WTC11 (cell line): Measurements from ENCODE around the gene CHFR. TPM values are rescaled to one million over a fixed set of nuclear protein-coding genes. Genes with fewer than 3 reads are reported as not detected.

Experiments
- ATAC-seq: fragments of 200-7000 bp; cut with Tn5 transposase; 2 replicates; pipeline ENCODE4 v1.10.0; 2021; ENCODE audit warnings: mild to moderate bottlenecking, moderate library complexity
- CTCF ChIA-PET: fragments of 300-600 bp; sonication (Branson Sonifier 250); formaldehyde crosslinking; loops from one replicate; lab custom pipeline; 2021; ENCODE audit warnings: antibody characterized with exemption; lab: Charles Lee
- POLR2A ChIA-PET: fragments of 350-600 bp; sonication (Branson Sonifier 250); formaldehyde crosslinking; loops from one replicate; lab custom pipeline; 2021; ENCODE audit warnings: antibody characterized with exemption; lab: Charles Lee
- DNase-seq: peaks from one replicate; pipeline ENCODE4 v3.0.0; 2021; ENCODE audit warnings: low spot score
- H3K27ac Mint-ChIP-seq: 2 replicates; pipeline ENCODE4 v1.8.0; 2021; ENCODE audit warnings: mixed read lengths
- H3K27me3 Mint-ChIP-seq: 2 replicates; pipeline ENCODE4 v1.8.0; 2021; ENCODE audit warnings: low read depth, mild to moderate bottlenecking, moderate library complexity, mixed read lengths
- H3K36me3 Mint-ChIP-seq: 2 replicates; pipeline ENCODE4 v1.8.0; 2021; ENCODE audit warnings: mixed read lengths
- H3K4me1 Mint-ChIP-seq: 2 replicates; pipeline ENCODE4 v1.8.0; 2022; ENCODE audit warnings: mixed read lengths
- H3K4me3 Mint-ChIP-seq: 2 replicates; pipeline ENCODE4 v1.8.0; 2021; ENCODE audit warnings: mild to moderate bottlenecking, moderate library complexity, mixed read lengths
- H3K9me3 Mint-ChIP-seq: 2 replicates; pipeline ENCODE4 v1.8.0; 2021; ENCODE audit warnings: mixed read lengths
- ATF1 ChIP-seq: sonication (generic); formaldehyde crosslinking; IDR thresholded peaks from 2 replicates; pipeline ENCODE4 v1.8.1; 2023; ENCODE audit warnings: mild to moderate bottlenecking, moderate library complexity, missing genetic modification reagents
- ATF2 ChIP-seq: sonication (generic); formaldehyde crosslinking; IDR thresholded peaks from 2 replicates; pipeline ENCODE4 v1.8.1; 2022; ENCODE audit warnings: low read depth, missing genetic modification reagents, borderline replicate concordance
- CBFB ChIP-seq: sonication (generic); formaldehyde crosslinking; IDR thresholded peaks from 2 replicates; pipeline ENCODE4 v1.8.1; 2022; ENCODE audit warnings: mild to moderate bottlenecking, low read depth, missing genetic modification reagents
- CDX4 ChIP-seq: fragments of 250-450 bp; sonication (Bioruptor Pico); IDR thresholded peaks from 2 replicates; pipeline ENCODE4 v1.9.0; 2021; ENCODE audit warnings: moderate library complexity, mild to moderate bottlenecking, inconsistent platforms, borderline replicate concordance
- CTCF ChIP-seq: fragments of 200-600 bp; IDR thresholded peaks from 2 replicates; pipeline ENCODE4 v1.8.0; 2022; ENCODE audit warnings: antibody characterized with exemption
- E2F4 ChIP-seq: sonication (generic); formaldehyde crosslinking; IDR thresholded peaks from 2 replicates; pipeline ENCODE4 v1.8.1; 2022; ENCODE audit warnings: low read depth, mild to moderate bottlenecking, moderate library complexity, missing genetic modification reagents, borderline replicate concordance
- FOXJ3 ChIP-seq: sonication (generic); formaldehyde crosslinking; IDR thresholded peaks from 2 replicates; pipeline ENCODE4 v1.9.0; 2021; ENCODE audit warnings: missing genetic modification reagents, mild to moderate bottlenecking, borderline replicate concordance
- GABPB1 ChIP-seq: sonication (generic); formaldehyde crosslinking; IDR thresholded peaks from 2 replicates; pipeline ENCODE4 v1.8.1; 2023; ENCODE audit warnings: mild to moderate bottlenecking, missing genetic modification reagents
- HMGA2 ChIP-seq: fragments of 250-450 bp; sonication (Bioruptor Pico); IDR thresholded peaks from 2 replicates; pipeline ENCODE4 v1.4.0; 2021; ENCODE audit warnings: mild to moderate bottlenecking, moderate library complexity
- JUN ChIP-seq: sonication (generic); formaldehyde crosslinking; IDR thresholded peaks from 2 replicates; pipeline ENCODE4 v1.8.0; 2023; ENCODE audit warnings: mild to moderate bottlenecking, missing genetic modification reagents
- MAX ChIP-seq: sonication (generic); formaldehyde crosslinking; IDR thresholded peaks from 2 replicates; pipeline ENCODE4 v1.8.0; 2022; ENCODE audit warnings: mild to moderate bottlenecking, missing genetic modification reagents
- NR1H2 ChIP-seq: sonication (generic); formaldehyde crosslinking; IDR thresholded peaks from 2 replicates; pipeline ENCODE4 v1.9.0; 2021; ENCODE audit warnings: mild to moderate bottlenecking, moderate library complexity, missing genetic modification reagents
- RELA ChIP-seq: sonication (generic); formaldehyde crosslinking; IDR thresholded peaks from 2 replicates; pipeline ENCODE4 v1.8.1; 2022; ENCODE audit warnings: missing genetic modification reagents, mild to moderate bottlenecking, borderline replicate concordance
- RORB ChIP-seq: fragments of 250-450 bp; sonication (Bioruptor Pico); IDR thresholded peaks from 2 replicates; pipeline ENCODE4 v1.9.0; 2021; ENCODE audit warnings: mild to moderate bottlenecking
- SMAD4 ChIP-seq: sonication (generic); formaldehyde crosslinking; IDR thresholded peaks from 2 replicates; pipeline ENCODE4 v1.8.0; 2022; ENCODE audit warnings: mild to moderate bottlenecking, missing genetic modification reagents
- TCF7 ChIP-seq: sonication (generic); formaldehyde crosslinking; IDR thresholded peaks from 2 replicates; pipeline ENCODE4 v1.8.0; 2022; ENCODE audit warnings: mild to moderate bottlenecking, low read depth, missing genetic modification reagents, moderate library complexity
- ZBTB43 ChIP-seq: sonication (generic); formaldehyde crosslinking; IDR thresholded peaks from 2 replicates; pipeline ENCODE4 v1.8.1; 2023; ENCODE audit warnings: mild to moderate bottlenecking, missing genetic modification reagents
- ZNF232 ChIP-seq: sonication (generic); formaldehyde crosslinking; IDR thresholded peaks from 2 replicates; pipeline ENCODE4 v1.8.0; 2022; ENCODE audit warnings: mild to moderate bottlenecking, missing genetic modification reagents
- ZNF317 ChIP-seq: sonication (generic); formaldehyde crosslinking; IDR thresholded peaks from 2 replicates; pipeline ENCODE4 v1.8.1; 2023; ENCODE audit warnings: low read depth, mild to moderate bottlenecking, moderate library complexity, missing genetic modification reagents, borderline replicate concordance
- ZNF423 ChIP-seq: fragments of 250-450 bp; sonication (Bioruptor Pico); IDR thresholded peaks from 2 replicates; pipeline ENCODE4 v2.1.2; 2022; ENCODE audit warnings: mild to moderate bottlenecking, moderate library complexity
- ZNF512 ChIP-seq: sonication (generic); formaldehyde crosslinking; IDR thresholded peaks from 2 replicates; pipeline ENCODE4 v1.8.1; 2022; ENCODE audit warnings: missing genetic modification reagents, borderline replicate concordance
- ZNF671 ChIP-seq: fragments of 250-450 bp; sonication (Bioruptor Pico); IDR thresholded peaks from 2 replicates; pipeline ENCODE4 v1.8.0; 2021; ENCODE audit warnings: mild to moderate bottlenecking
- total RNA-seq: library from RNA; stranded (reverse); gene quantifications from 3 replicates; pipeline ENCODE4 v1.2.3, GENCODE V29; 2021

Gene CHFR
- total RNA-seq, 1 experiment from 2014 or later = 58.7 TPM

GRCh38 chr12:132924356-132924755, 37.0 kb upstream of the CHFR start:
- no peak overlapping the region for H3K27ac Mint-ChIP-seq
- no peaks in the 10 kb centered on the region for H3K4me1 Mint-ChIP-seq
- no peak overlapping the region for H3K4me3 Mint-ChIP-seq
- H3K9me3 Mint-ChIP-seq = peaks cover 77% of the 10 kb centered on the region
- peaks cover 20% of the 10 kb centered on the region for H3K27me3 Mint-ChIP-seq
- CTCF ChIA-PET = no interaction called here
- DNase-seq (no peak), ATAC-seq (no peak)
- no peak for TF ChIP-seq ZNF512
- no peak for TF ChIP-seq ZNF232 (CRISPR knock-in tag)
- no peak for TF ChIP-seq ZNF671 (CRISPR knock-in tag)
- TF ChIP-seq CDX4 (CRISPR knock-in tag) = no peak
- TF ChIP-seq MAX (CRISPR knock-in tag) = no peak
- no peak for TF ChIP-seq ZBTB43 (CRISPR knock-in tag)
- no peak for TF ChIP-seq GABPB1 (CRISPR knock-in tag)
- no peak for TF ChIP-seq ZNF423 (CRISPR knock-in tag)
- no peak for TF ChIP-seq ATF2 (CRISPR knock-in tag)
- TF ChIP-seq JUN (CRISPR knock-in tag) = no peak
- TF ChIP-seq CBFB (CRISPR knock-in tag) = no peak
- no peak for TF ChIP-seq TCF7 (CRISPR knock-in tag)
- TF ChIP-seq ATF1 (CRISPR knock-in tag) = no peak
- peaks cover 80% of the 10 kb centered on the region for H3K36me3 Mint-ChIP-seq
- POLR2A ChIA-PET = no interaction called here

- no peak for DNase-seq
- Mint-ChIP-seq H3K4me1 (no peaks in the 10 kb centered on the region), H3K4me3 (no peak overlapping the region), H3K9me3 (peaks cover 76% of the 10 kb centered on the region), H3K27me3 (peaks cover 20% of the 10 kb centered on the region), H3K27ac (no peak overlapping the region), H3K36me3 (peaks cover 75% of the 10 kb centered on the region)
- TF ChIP-seq ZNF317 (peak; percentile 57; the same call in 1 of the 2 replicates), E2F4 (CRISPR knock-in tag) (no peak)
- no peak for ATAC-seq
- POLR2A ChIA-PET = no interaction called here
- CTCF ChIA-PET = no interaction called here
Observed at GRCh38 chr12:132923356-132923909, 36.0 kb upstream of the CHFR start.

- peaks cover 20% of the 10 kb centered on the region for H3K27me3 Mint-ChIP-seq
- ChIA-PET POLR2A (no interaction called here), CTCF (interaction anchor here (1.0 to 1.3 kb wide), 2 partner anchors 14 to 103 kb away, joined by 3 read pairs; no protein-coding TSS in a partner anchor)
- no peak overlapping the region for H3K4me3 Mint-ChIP-seq
- H3K9me3 Mint-ChIP-seq = peaks cover 77% of the 10 kb centered on the region
- H3K36me3 Mint-ChIP-seq = peaks cover 74% of the 10 kb centered on the region
- H3K27ac Mint-ChIP-seq = no peak overlapping the region
- ATAC-seq (no peak), DNase-seq (no peak)
- H3K4me1 Mint-ChIP-seq = no peaks in the 10 kb centered on the region
- TF ChIP-seq FOXJ3 (CRISPR knock-in tag) (no peak), NR1H2 (CRISPR knock-in tag) (no peak), ZNF317 (no peak), CTCF (no peak), RELA (CRISPR knock-in tag) (no peak), RORB (no peak), TCF7 (CRISPR knock-in tag) (no peak), SMAD4 (no peak), GABPB1 (CRISPR knock-in tag) (no peak), HMGA2 (no peak)
Observed at GRCh38 chr12:132922676-132923075, 35.3 kb upstream of the CHFR start.
